ENCODE results near the gene EDEM3.
A peak's percentile ranks its signal among the peaks of the same experiment; 100 is the strongest.
"Not testable (repeated sequence)": the region's sequence is repeated elsewhere in the genome, so short reads cannot be mapped to it uniquely, and the experiment has no call there.

EDEM3 gene

DNA sequence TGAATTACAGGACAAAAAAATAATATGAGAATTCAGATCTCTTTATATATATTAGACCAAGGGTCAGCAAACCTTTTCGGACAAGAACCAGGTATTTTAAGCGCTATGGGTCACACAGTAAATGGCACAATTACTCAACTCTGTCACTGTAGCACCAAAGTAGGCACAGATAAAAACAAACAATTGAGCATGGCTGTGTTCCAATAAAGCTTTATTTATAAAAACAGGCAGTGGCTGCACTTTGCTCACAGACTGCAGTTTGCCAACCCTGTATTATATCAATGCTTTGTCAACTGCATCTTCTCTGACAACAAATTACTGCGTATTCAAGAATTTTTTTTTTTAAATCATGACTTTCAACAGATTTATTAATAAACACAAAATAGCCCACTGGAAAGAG, 29.8 kb downstream of the EDEM3 start:
- no peak for DNase-seq

DNA sequence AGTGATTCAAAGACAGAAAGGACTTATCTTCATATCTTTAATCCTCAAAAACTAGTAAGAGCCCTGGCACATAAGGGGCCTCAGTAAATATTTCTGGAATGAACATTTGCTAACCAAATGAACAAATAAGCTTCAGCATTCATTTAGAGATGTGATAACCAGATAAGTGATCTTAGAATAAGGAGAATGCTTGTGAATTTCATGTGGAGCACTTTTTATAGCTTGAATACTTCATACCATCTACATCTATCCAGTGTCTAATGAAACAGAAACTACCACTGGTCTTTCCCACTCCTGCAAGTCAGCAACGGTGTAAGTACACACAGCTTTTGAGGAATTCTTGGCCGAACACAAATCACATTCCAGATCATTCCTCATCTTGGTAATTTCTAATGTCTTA, 38.5 kb downstream of the EDEM3 start:
- DNase-seq: no peak

DNA sequence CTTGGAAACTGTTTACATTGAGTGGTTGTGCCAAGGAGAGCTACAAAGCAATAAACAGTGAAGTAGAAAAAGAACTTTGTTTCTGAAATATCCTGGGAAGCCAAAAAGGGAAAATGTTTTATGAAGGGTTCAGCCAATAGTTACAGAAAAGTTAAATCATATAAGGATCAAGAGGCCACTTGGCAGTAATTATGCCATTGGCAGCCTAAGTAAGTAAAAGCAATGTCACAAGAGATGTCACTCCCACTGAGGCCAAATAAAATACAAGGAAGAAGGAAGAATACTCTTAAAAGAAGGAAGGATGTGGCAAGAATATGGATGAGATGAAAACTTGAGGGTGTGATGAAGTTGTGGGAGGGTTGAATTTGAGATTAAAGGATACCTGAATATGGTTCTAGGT, 45.2 kb downstream of the EDEM3 start:
- no peak for DNase-seq

DNA sequence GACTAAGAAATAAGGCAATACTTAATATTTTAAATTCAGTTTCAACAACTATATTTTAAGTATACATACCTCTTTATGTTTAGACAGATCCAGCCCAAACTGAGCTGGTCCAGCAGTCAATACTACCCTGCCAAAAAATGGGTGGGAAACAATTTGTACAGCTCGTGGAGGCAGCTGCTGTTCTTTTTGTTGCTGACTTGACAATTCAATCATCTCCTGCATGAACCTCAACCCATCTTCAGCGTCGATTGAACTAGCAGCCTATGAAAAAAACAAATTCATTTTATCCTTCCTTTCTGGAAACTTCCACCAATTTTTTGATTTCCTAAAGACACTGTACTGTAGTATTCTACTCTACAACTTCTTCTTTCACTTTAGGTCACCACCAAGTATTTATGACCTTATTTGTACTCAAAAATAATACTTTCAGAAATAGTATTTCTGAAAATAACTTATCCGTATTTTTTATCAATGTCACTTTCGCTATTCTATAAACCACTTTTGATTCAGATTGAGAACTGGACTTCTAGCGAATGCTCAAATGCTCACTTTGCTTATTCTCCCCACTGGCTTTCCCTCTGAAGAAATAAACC, 46.5 kb downstream of the EDEM3 start:
- no peak for DNase-seq

DNA sequence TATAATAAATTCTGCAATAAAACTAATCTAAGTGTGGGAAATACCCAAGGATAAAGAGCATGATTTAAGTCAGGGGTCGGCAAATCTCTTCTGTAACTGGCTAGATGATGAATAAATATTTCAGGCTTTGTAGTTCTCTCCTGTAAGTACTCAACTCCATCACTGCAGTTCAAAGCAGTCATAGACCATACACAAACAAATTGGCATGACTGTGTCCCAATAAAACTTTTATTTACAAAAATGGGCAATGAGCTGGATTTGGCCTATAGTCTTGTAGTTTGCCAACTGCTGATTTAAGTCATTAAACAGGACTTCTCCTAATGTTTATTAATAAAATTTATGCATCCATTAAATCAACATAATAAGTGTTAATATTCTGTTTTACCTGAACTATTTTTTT, 49.4 kb downstream of the EDEM3 start:
- no peak for DNase-seq

DNA sequence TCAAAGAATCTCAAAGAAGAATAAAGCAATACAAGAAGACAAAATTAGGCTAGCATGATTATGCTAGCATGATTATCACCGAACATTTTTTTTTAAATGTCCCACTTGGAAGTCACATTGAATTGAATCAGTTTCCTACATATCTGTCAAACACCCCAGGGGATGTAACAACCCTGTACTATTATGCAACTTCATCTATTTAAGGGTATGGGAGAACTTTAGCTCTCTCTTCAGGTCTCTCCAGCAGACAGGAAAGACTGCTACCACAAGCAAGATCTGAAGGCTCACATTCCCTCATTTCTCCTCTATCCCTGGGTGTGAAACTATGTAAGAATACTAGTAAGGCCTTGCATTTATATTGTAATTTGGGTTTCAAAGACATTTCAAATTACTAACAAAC, 52.8 kb downstream of the EDEM3 start:
- DNase-seq: no peak

DNA sequence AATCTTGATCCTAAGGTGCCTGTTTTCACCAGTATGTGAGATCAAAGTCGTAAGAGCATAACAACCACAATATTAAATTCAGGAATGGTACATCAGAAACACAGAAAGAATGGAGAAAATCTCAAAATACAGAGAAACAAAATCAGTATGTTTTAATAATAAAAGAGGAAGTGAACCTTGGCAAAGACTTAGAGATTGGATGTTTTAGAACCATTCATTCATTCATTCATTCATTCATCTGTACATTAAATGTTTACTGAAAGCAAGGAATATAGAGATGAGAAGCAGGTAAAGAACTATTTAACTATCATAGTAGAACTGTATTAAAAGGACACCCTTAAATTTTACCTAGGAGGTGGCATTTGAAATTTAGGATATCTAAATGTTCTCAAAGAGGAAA, 55.7 kb downstream of the EDEM3 start:
- DNase-seq: no peak

DNA sequence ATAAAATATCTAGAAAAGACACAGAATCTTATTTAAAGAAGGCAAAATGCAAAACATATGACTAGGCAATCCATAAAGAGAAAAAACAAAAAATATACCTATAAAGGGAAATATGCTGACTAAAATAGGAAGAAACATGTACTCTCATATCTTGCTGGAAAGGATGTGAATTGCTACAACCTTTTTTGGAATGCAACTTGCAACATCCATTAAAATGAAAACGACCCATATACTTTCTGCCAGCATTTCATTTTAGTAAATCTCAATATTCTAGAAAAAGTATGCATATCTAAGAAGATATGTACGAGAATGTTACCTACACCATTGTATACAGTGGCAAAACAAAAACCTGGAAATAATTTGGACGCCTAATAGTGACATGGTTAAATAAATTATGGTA, 56.6 kb downstream of the EDEM3 start:
- no peak for DNase-seq

DNA sequence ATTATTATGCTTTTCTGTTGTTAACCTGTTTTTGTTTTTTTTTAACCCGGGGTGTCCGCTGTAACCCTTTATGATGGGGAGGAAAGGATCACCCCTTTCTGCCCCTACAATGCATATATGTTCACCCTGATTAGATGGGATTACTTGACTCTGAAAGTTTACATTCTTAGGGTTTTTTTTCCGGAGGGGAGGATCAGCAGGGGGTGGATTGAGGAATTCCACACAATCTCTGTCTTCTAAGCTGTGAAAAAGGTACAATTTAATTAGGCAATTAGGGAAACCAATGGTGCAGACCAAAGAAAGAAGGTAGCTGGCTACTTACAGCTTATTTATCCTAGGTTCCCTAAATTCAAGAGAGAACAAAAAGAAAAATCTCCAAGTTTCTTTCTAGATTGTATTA, 58.3 kb downstream of the EDEM3 start:
- no peak for DNase-seq

DNA sequence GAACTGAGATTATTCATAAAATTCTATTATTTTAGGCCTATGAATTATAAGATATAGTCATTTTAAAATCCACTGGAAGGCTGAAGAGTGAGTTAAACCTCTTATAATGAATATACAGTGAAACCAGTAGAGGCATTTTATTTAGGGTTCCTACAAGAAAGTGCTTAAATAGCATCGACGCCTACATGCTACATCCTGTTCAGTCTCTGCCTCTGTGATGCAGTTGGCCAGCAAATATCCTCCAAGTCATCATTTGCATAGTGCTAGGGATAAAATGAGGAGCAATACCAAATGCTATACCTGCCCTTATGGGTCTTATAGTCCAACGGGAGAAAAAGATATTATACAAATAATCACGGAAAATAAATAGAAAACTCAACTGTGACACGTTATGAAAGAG, 59.6 kb downstream of the EDEM3 start:
- DNase-seq: no peak

DNA sequence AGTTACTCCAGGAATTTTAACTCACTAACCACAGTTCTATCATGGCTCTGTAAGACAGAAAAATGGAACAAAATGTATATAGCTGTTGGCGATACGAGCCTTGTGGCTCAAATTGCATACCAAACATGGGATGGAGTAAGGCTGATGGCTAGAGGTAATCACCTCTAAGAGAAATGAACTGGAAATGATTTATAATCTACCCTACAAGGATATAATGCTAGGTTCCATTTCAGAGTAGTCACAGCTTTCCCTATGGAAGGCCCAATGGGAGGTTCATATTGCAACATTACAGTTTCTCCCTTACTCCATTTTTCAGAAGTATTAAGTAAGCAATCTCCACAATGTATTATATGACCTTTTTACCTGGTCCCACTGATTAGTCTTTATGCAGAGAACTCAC, 61.6 kb downstream of the EDEM3 start:
- no peak for DNase-seq

DNA sequence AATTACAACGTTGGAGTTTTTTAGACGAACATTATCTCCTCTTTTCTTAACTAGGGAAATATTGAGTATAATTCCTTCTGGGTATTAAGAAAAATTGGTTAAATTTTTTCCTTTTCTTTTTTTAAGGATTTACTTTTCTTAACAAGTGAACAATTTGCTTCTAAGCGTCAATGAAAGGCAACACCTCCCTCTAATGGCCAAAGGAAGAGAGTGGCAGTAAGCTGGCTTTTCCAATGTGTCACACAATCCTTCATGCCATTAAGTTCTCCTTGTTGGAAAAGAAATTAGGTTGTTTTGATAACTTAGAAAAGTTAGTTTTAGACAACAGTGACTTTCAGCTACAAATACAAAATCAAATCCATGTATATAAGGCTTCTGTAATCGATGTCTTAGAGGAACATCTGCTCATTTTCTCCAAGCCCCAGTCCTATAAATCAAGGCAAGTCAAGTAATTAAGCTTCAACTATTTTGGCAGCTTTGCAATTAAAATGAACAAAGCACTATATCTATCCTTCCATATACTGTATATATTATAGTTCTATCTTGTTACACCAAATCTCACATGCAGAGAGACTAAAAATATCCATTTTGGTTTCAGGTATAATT, 62.8 kb downstream of the EDEM3 start:
- DNase-seq: no peak

DNA sequence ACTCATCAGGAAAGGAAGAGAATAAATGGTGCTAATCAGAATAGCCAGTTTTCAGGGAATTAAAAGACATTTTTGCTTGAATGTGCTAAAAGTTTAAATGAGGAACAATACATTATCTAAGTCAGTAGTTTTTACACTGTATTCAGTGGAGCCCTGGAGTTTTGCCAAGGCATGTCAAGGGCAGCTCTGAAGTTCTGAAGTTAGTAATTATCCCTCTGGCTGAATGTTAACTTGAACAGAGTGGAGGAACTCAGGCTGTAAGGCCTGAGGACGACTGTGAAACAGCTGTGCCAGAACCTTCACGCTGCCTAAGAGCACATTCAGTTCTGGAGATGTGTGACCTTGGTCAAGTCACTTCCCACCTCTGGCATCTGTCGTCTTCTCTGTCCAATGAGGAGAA, 68.1 kb downstream of the EDEM3 start:
- DNase-seq: no peak

DNA sequence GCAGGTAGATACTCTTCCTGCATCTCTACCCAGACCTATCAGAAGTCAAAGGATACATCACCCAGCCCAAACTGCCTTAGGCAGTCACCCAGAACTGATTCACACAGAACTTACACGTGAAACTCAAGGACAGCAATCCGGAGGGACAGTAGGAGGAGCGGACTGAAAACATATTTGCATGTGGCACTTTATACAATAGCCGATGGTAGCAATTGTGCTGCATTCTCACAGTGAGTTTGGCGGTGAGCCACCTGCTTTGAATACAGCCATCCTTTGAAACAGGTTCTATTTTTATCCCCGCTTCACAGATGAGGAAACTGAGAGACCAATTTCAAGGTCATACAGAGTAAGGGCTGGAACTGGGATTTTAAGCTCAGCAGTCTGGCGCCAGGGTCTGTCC, 69.5 kb downstream of the EDEM3 start:
- DNase-seq: no peak

DNA sequence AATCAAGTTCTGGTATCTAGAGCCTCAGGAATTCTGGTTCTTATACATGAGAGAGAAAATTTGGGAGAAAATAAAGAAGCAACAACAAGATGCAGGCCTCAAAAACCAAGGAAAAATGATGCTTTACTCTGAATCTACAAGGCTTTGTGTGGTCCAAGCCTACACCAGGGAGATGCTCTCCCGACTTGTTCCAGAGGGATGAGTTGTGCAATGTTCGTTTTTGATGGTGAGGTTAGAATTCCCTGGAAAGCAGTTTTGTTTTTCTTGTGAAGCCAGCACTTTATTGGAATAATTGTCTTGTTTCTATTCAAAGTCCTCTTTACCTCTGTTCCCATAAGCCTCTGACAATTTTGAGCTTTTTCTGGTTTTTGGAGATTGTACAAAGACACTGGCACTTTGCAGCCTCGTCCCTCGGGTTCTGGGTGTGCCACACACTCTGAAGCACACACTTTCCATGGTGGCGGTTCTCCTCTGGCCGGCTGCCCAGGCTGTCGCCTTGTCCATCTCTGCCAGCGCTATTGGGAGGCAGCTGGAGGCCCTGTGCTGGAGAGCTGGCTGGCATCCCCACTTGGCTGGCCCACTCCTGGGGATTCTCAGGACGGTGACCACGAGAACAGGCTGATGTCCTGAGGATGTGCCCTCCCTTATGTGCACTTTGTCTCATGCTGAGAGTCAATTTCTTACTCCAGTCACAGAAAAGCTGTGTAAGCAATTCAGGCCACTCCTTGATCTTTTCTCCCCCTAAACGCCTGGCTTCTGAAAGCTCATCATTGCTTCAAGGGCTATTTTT, 70.2 kb downstream of the EDEM3 start:
- peak; percentile 24 for DNase-seq

DNA sequence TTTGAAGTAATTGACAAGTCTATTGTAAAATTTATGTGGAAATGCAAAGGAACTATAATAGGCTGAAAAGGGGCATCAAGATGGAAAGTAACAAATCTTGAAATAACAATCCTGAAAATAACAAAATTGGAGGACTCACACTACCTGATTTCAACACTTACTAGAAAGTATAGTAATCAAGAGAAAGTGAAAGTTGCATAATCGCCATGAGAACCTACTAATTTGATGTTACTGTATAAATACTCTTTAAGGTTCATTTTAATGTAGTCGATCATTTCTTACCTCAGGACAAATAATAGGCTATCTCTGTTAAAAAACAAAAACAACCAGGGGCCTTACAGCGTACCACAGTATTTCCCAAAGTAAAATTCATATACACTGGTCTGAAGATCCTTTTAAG, 71.7 kb downstream of the EDEM3 start:
- DNase-seq: no peak

DNA sequence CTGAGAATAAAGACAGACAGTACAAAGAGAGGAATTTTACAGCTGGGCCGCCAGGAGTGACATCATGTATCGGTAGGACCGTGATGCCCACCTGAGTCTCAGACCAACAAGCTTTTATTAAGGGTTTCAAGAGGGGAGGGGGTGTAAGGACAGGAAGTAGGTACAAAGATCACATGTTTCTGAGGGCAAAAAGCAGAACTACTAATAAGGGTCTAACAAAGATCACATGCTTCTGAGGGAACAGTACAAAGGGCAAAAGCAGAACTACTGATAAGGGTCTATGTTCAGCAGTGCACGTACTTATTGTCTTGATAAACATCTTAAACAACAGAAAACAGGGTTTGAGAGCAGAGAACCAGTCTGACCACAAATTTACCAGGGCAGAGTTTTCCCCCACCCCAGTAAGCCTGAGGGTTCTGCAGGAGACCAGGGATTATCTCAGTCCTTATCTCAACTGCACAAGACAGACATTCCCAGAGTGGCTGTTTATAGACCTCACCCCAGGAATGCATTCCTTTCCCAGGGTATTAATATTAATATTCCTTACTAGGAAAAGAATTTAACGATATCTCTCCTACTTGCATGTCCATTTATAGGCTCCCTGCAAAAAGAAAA, 73.9 kb downstream of the EDEM3 start:
- not testable (repeated sequence) for DNase-seq

DNA sequence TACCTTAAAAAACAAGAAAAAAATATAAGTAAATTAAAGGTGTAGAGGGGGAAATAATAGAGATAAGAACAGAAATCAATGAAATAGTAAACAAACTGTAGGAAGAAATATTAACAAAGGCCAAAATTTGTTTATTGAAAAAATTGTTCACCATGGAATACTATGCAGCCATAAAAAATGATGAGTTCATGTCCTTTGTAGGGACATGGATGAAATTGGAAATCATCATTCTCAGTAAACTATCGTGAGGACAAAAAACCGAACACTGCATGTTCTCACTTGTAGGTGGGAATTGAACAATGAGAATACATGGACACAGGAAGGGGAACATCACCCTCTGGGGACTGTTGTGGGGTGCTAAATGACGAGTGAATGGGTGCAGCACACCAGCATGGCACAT, 75.2 kb downstream of the EDEM3 start:
- DNase-seq: not testable (repeated sequence)

DNA sequence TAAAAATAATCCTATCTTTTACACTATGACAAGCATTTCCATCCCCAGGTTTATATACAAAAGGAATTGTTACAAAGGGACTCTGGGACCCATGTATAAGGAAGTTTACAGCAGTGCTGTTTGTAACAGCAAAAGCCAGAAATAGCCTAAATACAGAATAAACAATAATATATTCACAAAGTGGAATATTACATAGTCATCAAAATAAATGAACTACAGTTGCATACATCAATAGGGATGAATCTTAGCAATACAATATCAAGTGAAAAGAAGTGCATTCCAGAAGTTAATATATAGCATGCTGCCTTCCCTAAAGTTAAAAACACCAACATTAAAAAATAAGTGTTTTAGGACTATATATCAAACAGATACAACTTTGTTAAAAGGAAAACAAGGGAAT, 77.3 kb downstream of the EDEM3 start:
- no peak for DNase-seq

DNA sequence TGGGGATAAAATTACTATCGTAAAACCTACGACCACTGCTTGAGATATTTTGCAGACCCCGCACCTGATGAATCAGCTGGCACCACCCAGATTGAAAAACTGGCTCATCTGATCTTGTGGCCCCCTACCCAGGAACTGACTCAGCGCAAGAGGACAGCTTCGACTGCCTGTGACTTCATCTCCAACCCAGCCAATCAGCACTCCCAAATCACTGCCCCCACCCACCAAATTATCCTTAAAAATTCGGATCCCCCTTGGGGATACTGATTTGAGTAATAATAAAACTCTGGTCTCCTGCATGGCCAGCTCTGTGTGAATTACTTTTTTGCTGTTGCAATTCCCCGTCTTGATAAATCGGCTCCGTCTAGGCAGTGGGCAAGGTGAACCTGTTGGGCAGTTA, 81.4 kb downstream of the EDEM3 start:
- no peak for DNase-seq

DNA sequence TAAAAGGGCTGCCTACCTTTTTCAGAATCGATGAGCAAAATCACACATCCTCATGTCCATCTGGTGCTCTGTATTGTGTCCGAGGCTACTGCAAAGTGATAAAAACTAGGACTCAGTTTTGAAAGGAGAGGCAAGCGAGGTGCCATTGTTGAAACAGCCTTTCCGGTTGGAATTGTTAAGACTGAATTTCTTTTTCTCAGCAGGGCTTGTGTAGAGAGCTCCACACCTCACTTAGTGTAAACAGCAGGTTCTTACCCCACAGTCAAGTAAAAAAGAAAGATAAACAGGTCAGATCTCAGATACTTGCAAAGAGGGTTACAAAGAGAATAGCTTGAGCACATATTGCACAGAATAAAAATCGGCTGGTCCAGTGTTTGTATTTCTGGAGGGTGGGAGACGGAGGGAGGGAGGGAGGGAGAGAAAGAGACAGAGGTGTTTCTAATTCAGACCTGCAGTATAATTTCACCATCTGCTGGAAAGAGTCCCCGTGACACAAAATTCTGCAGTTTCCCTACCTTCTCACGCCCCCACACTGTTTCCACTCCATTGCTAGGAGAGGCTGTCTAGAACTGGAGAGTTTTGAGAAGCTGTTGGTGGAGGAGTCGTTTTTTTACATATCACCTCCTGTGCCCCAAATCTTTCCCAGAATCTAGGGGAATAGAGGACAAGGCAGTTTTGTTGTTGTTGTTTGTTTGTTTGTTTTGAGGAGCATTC, 82.5 kb downstream of the EDEM3 start:
- no peak for DNase-seq

DNA sequence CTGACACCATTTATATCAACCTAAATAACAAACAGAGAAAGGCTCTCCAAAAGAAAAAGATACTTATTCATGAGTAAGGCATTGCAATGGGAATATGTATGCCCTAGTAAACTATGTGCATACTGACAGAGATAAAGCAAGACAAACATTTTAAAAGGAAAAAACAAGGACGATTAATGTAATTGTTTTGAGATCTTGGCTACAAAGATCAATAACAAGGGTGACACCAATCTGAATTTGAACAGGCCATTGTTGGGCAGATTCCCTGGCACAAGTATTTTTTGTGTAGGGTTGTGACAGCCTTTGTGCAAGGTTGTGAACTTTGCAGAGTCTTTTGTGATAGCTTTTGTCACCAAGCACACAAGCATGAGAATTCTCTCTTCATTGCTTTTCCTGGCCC, 85.3 kb downstream of the EDEM3 start:
- DNase-seq: no peak

DNA sequence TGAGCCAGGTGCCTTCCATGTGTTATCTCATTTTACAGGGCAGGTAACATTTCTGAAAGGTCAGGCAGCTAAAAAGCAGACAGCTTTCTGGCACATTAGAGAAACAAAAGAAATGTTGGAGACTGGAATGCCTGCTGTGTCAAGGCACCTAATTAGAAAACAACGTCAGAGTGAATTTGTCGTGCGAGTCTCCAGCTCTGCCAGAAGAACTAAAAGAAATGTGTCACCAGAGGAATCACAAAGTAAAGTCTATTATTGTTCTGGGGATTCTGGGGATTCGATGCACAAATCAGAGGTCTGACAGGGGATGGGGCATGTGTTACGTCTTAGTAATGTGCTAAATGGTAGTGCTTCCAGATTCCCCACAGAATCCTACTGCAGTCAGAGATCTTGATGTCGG, 89.3 kb downstream of the EDEM3 start:
- DNase-seq: no peak

DNA sequence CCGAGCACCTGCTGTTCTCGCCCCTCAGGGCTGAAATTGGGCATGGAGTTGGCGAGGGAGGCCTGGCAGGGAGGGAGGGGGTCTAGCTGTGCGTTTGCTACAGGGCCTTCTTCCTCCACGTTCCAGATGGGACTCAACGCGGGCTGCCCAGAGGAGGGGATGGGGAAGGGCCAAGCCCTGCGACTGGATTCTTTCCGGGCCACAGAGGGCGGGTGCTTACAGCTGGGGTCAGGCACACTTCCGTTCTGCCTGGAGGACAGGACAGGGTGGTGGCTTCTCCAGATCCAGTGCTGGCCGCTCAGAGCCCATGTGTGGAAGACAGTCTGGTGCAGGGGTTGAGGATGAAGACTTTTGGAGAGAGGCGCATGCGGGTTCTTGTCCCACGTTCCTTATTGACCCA, 90.0 kb downstream of the EDEM3 start:
- DNase-seq: no peak

All from NCI-H1092 (cell line).